Right atrium auricular region (tissue), 2 donors: ENCODE results near the gene MAP2K7. TPM values are rescaled to one million over a fixed set of nuclear protein-coding genes. Genes with fewer than 3 reads are reported as not detected.

Source experiments
- DNase-seq: peaks from one replicate; pipeline ENCODE4 v3.0.0-alpha.2; 2019; ENCODE audit warnings: low spot score
- H3K27ac ChIP-seq, 2 donors: fragments of 200-600 bp; sonication (generic); 1 replicate in 1 of 2; 2 replicates in 1 of 2; pipeline ENCODE4 v1.5.1; 2016 to 2019
- H3K27me3 ChIP-seq, 2 donors: fragments of 200-600 bp; sonication (generic); one replicate each; pipeline versions ENCODE4 v1.5.1 to v1.6.0; 2017 to 2019
- H3K36me3 ChIP-seq: fragments of 200-600 bp; sonication (generic); one replicate; pipeline ENCODE4 v1.5.1; 2016
- H3K4me1 ChIP-seq, 2 donors: fragments of 200-600 bp; sonication (generic); one replicate each; pipeline versions ENCODE4 v1.5.1 to v1.6.0; 2017 to 2019
- H3K4me3 ChIP-seq, 2 donors: fragments of 200-600 bp; sonication (generic); 1 replicate in 1 of 2; 2 replicates in 1 of 2; pipeline ENCODE4 v1.5.1; 2017 to 2019; ENCODE audit warnings: mild to moderate bottlenecking in 1 of 2, moderate library complexity in 1 of 2
- H3K9me3 ChIP-seq, 2 donors: fragments of 200-600 bp; sonication (generic); one replicate each; pipeline ENCODE4 v1.5.1; 2019
- total RNA-seq, 2 donors: library from RNA; depleted of rRNA; stranded (reverse); fragments of >200 nt; gene quantifications; one replicate each; pipeline ENCODE4 v1.1.0, GENCODE V29; 2016
- TF ChIP-seq, protein P1 (sequence below), 2 donors: fragments of 200-600 bp; sonication (generic); IDR thresholded peaks; one replicate each; pipeline ENCODE4 v1.5.1; 2019; ENCODE audit warnings: antibody characterized with exemption in 2 of 2

The MAP2K7 gene
- total RNA-seq, 2 donors from 2014 or later: 12.0 to 14.4 TPM

DNA sequence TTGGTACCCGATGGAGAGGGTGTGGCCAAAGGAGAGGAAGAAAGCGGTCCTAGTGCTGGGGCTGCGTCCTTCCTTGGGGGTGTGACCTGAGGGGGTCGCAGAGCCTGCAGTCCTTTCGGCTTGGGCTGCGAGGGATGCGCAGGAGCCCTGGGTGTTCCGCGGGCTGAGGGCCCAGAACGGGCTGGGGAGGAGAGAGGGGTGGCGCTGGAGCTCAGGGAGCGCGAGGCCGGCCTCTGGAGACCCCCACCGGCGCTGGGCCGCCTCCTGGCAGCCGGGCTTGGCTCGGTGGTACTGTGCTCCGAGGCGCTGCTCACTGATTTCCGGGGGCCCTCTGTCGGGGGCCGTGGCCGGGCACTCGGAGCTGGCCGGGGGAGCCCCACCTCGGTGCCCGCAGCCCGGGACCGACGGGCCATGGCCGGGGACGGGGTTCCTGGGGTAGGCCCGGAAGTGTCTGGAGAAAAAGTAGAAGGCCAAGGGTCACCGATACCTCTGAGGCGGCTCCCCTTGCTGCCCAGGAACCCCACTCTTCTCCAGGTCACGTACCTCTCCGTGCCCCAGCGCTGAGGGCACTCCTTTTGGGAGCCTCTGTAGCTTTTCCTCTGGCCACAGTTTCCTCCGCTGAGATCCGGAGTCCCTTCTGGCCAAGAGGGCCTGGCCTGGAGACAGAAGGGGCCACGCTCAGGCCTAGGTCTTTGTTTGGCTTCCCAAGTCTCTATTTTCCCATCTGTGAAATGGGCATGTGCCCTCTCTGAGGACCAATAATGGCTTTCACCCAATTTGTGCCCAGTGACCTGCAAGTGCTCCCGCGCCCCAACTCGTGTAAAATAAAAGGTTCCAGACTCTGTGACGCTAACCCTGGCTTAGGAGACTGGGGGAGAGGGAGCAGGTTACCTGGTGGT, 31.1 kb upstream of the MAP2K7 start:
- DNase-seq: no peak
- H3K9me3 ChIP-seq: no peaks in the 10 kb centered on the region
- peak overlapping the region in 1 of 2 donors; percentile 30 for H3K4me3 ChIP-seq
- peaks cover 0 to 49% of the 10 kb centered on the region in 2 donors for H3K4me1 ChIP-seq
- H3K36me3 ChIP-seq: no peaks in the 10 kb centered on the region
- no peak overlapping the region for H3K27ac ChIP-seq
- TF ChIP-seq, protein P1, sequence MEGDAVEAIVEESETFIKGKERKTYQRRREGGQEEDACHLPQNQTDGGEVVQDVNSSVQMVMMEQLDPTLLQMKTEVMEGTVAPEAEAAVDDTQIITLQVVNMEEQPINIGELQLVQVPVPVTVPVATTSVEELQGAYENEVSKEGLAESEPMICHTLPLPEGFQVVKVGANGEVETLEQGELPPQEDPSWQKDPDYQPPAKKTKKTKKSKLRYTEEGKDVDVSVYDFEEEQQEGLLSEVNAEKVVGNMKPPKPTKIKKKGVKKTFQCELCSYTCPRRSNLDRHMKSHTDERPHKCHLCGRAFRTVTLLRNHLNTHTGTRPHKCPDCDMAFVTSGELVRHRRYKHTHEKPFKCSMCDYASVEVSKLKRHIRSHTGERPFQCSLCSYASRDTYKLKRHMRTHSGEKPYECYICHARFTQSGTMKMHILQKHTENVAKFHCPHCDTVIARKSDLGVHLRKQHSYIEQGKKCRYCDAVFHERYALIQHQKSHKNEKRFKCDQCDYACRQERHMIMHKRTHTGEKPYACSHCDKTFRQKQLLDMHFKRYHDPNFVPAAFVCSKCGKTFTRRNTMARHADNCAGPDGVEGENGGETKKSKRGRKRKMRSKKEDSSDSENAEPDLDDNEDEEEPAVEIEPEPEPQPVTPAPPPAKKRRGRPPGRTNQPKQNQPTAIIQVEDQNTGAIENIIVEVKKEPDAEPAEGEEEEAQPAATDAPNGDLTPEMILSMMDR (IDR thresholded peaks at IDR 0.05): no peak
- H3K27me3 ChIP-seq: peaks cover 0 to 5% of the 10 kb centered on the region in 2 donors

- H3K9me3 ChIP-seq: no peaks in the 10 kb centered on the region
- no peak for DNase-seq
- H3K27ac ChIP-seq: no peak overlapping the region
- TF ChIP-seq, protein P1 (IDR thresholded peaks at IDR 0.05): no peak
- H3K4me3 ChIP-seq: peak overlapping the region; percentile 30 to 50
- H3K36me3 ChIP-seq: no peaks in the 10 kb centered on the region
- peaks cover 0 to 5% of the 10 kb centered on the region in 2 donors for H3K27me3 ChIP-seq
- H3K4me1 ChIP-seq: peaks cover 0 to 46% of the 10 kb centered on the region in 2 donors
These were observed 30.2 kb upstream of the MAP2K7 start for GRCh38 chr19:7873304-7874075.

- H3K9me3 ChIP-seq: no peaks in the 10 kb centered on the region
- no peaks in the 10 kb centered on the region for H3K36me3 ChIP-seq
- peaks cover 0 to 5% of the 10 kb centered on the region in 2 donors for H3K27me3 ChIP-seq
- no peak within 1 kb of the TSS for H3K27ac ChIP-seq
- H3K4me3 ChIP-seq: peak within 1 kb of the TSS; percentile 30 to 50
- peaks cover 0 to 38% of the 10 kb centered on the region in 2 donors for H3K4me1 ChIP-seq
- no peak for DNase-seq
- TF ChIP-seq, protein P1 (IDR thresholded peaks at IDR 0.05): no peak
These were observed 29.4 kb upstream of the MAP2K7 start, which contains the start of gene PRR36 for GRCh38 chr19:7874076-7874896. Gene PRR36 (minus strand): TSS chr19:7874390. CDS start chr19:7873689, 701 bp downstream.

DNA sequence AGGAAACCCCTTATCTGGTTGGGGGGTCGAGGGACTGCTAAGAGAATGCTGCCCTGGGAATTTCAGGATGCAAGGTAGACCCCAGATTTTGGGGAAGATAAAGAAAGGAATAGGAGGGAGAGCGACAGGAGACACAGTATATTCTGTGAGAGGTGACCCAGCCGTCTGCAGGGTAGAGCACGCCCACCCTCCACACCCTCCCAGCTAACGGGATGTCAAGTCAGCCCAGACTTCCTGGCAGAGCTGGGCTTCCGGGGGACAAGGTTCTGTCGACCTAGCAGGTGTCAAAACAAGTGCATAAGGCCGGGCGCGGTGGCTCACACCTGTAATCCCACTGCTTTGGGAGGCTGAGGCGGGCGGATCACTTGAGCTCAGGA, 28.8 kb upstream of the MAP2K7 start:
- DNase-seq: no peak
- H3K9me3 ChIP-seq: no peaks in the 10 kb centered on the region
- H3K27me3 ChIP-seq: peaks cover 0 to 5% of the 10 kb centered on the region in 2 donors
- peaks cover 0 to 32% of the 10 kb centered on the region in 2 donors for H3K4me1 ChIP-seq
- H3K27ac ChIP-seq: no peak overlapping the region
- no peaks in the 10 kb centered on the region for H3K36me3 ChIP-seq
- TF ChIP-seq, protein P1 (IDR thresholded peaks at IDR 0.05): no peak
- H3K4me3 ChIP-seq: peak overlapping the region; percentile 30 to 50

DNA sequence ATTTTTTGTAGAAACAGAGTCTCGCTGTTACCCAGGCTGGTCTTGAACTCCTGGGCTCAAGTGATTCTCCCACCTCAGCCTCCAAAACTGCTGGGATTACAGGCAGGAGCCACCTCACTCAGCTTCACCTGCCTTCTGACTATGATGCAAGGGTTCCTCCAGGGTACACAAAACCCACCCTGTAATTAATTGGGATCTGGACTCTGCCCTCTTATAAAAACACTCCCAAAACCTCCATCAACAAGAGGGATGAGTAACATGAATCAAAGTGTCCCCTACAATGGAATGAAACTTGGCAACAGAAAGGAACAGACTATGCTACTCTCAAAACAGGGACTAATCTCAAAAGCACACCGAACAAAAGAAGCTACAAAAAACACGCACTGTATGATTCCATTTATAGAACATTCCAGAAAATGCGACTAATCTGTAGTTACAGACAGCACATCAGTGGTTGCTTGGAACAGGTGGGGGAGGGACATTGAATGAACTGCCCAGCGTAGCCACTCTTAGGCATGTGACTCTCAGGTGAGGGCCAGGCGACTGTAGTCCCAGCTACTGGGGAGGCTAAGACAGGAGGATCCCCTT, 26.3 kb upstream of the MAP2K7 start:
- no peak for DNase-seq
- no peaks in the 10 kb centered on the region for H3K9me3 ChIP-seq
- no peak overlapping the region for H3K27ac ChIP-seq
- TF ChIP-seq, protein P1 (IDR thresholded peaks at IDR 0.05): no peak
- no peak overlapping the region for H3K4me3 ChIP-seq
- peaks cover 0 to 5% of the 10 kb centered on the region in 2 donors for H3K27me3 ChIP-seq
- H3K36me3 ChIP-seq: no peaks in the 10 kb centered on the region
- peaks cover 0 to 17% of the 10 kb centered on the region in 2 donors for H3K4me1 ChIP-seq
